Mesendoderm (in vitro differentiated cells): ENCODE measurements around the gene CMTM7.
"Not testable (repeated sequence)": the region's sequence is repeated elsewhere in the genome, so short reads cannot be mapped to it uniquely, and the experiment has no call there.

Source experiments
- DNase-seq: peaks from one replicate; pipeline ENCODE4 v3.0.0; 2013
- H2AK5ac ChIP-seq: 2 replicates; pipeline ENCODE4 v1.6.1; 2013; ENCODE audit warnings: low read length, inconsistent platforms
- H2BK120ac ChIP-seq: 2 replicates; pipeline ENCODE4 v1.6.1; 2013; ENCODE audit warnings: low read depth, mild to moderate bottlenecking, low read length, moderate library complexity, mixed read lengths
- H2BK15ac ChIP-seq: replicated peaks from 2 replicates; pipeline ENCODE4 v1.6.1; 2013; ENCODE audit warnings: low read depth, mild to moderate bottlenecking, moderate library complexity
- H2BK5ac ChIP-seq: 2 replicates; pipeline ENCODE4 v1.6.1; 2013; ENCODE audit warnings: low read length, inconsistent platforms
- H3K18ac ChIP-seq: 2 replicates; pipeline ENCODE4 v1.6.1; 2013; ENCODE audit warnings: mild to moderate bottlenecking, low read length, mixed read lengths
- H3K23ac ChIP-seq: one replicate; pipeline ENCODE4 v1.6.1; 2013; ENCODE audit warnings: low read length
- H3K27ac ChIP-seq: 2 replicates; pipeline ENCODE4 v1.5.1; 2013; ENCODE audit warnings: low read depth, mild to moderate bottlenecking, inconsistent platforms, low read length, moderate library complexity
- H3K27me3 ChIP-seq: 2 replicates; pipeline ENCODE4 v1.6.1; 2013; ENCODE audit warnings: low read length, control low read depth, mild to moderate bottlenecking, inconsistent platforms; ENCODE audit not compliant: insufficient read depth, poor library complexity
- H3K36me3 ChIP-seq: 2 replicates; pipeline ENCODE4 v1.6.1; 2013; ENCODE audit warnings: low read length, inconsistent platforms; ENCODE audit not compliant: control insufficient read depth, insufficient read depth
- H3K4ac ChIP-seq: one replicate; pipeline ENCODE4 v1.6.1; 2013; ENCODE audit warnings: low read depth, mild to moderate bottlenecking, low read length, moderate library complexity
- H3K4me1 ChIP-seq: 2 replicates; pipeline ENCODE4 v1.6.1; 2013; ENCODE audit warnings: low read depth, low read length, inconsistent platforms; ENCODE audit not compliant: control insufficient read depth
- H3K4me2 ChIP-seq: 2 replicates; pipeline ENCODE4 v1.6.1; 2013; ENCODE audit warnings: low read length
- H3K4me3 ChIP-seq: 2 replicates; pipeline ENCODE4 v1.5.1; 2013; ENCODE audit warnings: mild to moderate bottlenecking, low read length
- H3K56ac ChIP-seq: one replicate; pipeline ENCODE4 v1.6.1; 2013; ENCODE audit warnings: low read length
- H3K79me1 ChIP-seq: 2 replicates; pipeline ENCODE4 v1.6.1; 2013; ENCODE audit warnings: low read length, inconsistent platforms
- H3K79me2 ChIP-seq: 2 replicates; pipeline ENCODE4 v1.6.1; 2013; ENCODE audit warnings: mild to moderate bottlenecking, low read length; ENCODE audit not compliant: control insufficient read depth, insufficient read depth
- H3K9ac ChIP-seq: 2 replicates; pipeline ENCODE4 v1.6.1; 2013; ENCODE audit warnings: low read length, inconsistent platforms
- H4K5ac ChIP-seq: one replicate; pipeline ENCODE4 v1.6.1; 2013; ENCODE audit warnings: low read length
- H4K8ac ChIP-seq: one replicate; pipeline ENCODE4 v1.6.1; 2013; ENCODE audit warnings: low read depth, mild to moderate bottlenecking, control low read depth, low read length, moderate library complexity
- WGBS: extraction: QIAGEN DNeasy Blood & Tissue Kit; methylation state at CpG from one replicate; pipeline ENCODE4 v1.1.7; 2013; ENCODE audit warnings: low lambda C conversion rate, missing lambda C conversion rate; ENCODE audit not compliant: insufficient coverage; ENCODE audit errors: extremely low coverage; 5-methylcytosine and 5-hydroxymethylcytosine counted together

Gene CMTM7

DNA sequence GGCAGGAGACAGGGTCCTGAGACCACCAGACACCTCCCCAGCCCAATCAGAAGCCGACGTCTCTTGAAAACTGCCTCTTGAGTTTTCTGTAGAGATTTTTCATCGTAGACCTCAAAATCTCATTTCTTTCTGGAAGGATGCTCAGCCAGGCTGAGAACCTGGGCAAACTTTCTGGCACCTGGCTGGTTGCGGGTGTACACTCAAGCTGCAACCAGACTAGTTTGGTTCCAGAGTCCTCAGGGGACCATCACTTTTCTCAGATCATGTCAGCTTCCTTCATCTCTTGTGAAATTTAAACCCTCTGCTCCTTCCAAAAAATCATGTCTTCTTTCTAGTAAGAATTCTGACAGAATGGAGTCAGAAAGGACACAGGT lies 45.1 kb downstream of the CMTM7 start:
- no peak overlapping the region for H2BK5ac ChIP-seq
- H2BK15ac ChIP-seq, result no peak overlapping the region
- H3K4me2 ChIP-seq, result no peak overlapping the region
- no peak overlapping the region for H3K56ac ChIP-seq
- no peak for DNase-seq
- peaks cover 12% of the 10 kb centered on the region for H3K79me1 ChIP-seq
- no peak overlapping the region for H2BK120ac ChIP-seq
- H3K36me3 ChIP-seq, result no peaks in the 10 kb centered on the region
- H3K27ac ChIP-seq, result no peak overlapping the region
- WGBS, result no CpG with 5 or more reads among the region's 4 CpGs
- no peak overlapping the region for H4K5ac ChIP-seq
- H3K4me3 ChIP-seq, result no peak overlapping the region
- H3K79me2 ChIP-seq, result peaks cover 2% of the 10 kb centered on the region
- H3K18ac ChIP-seq, result no peak overlapping the region
- H4K8ac ChIP-seq, result no peak overlapping the region
- H3K23ac ChIP-seq, result no peak overlapping the region
- H3K9ac ChIP-seq, result no peak overlapping the region
- no peaks in the 10 kb centered on the region for H3K27me3 ChIP-seq
- no peak overlapping the region for H3K4ac ChIP-seq
- no peak overlapping the region for H2AK5ac ChIP-seq
- no peaks in the 10 kb centered on the region for H3K4me1 ChIP-seq

DNA sequence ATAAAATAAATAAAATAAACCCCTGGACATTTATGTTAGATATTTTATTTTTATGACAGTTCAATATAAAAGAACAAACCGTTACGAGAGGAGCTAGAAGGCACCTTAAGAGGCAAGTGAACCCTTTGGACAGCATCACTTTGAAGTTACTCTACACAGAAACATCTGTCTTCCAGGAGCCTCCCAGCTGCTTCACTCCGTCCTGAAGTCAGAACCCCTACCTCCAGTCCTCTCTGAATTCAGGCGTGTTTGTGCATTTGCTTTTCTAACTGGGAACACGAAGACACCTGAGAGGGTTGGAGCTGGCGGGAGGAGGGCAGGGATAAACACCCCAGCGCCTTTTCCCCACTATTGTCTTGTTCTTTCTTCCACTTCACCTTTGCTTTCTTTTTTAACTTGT lies 46.2 kb downstream of the CMTM7 start:
- Histone ChIP-seq H3K23ac (no peak overlapping the region), H3K4me3 (no peak overlapping the region), H3K27ac (no peak overlapping the region), H3K56ac (no peak overlapping the region), H2AK5ac (no peak overlapping the region), H3K79me1 (peaks cover 9% of the 10 kb centered on the region), H2BK15ac (no peak overlapping the region), H3K4me2 (no peak overlapping the region), H3K4me1 (no peaks in the 10 kb centered on the region), H2BK120ac (no peak overlapping the region), H3K27me3 (no peaks in the 10 kb centered on the region), H3K4ac (no peak overlapping the region), H3K18ac (no peak overlapping the region), H3K36me3 (no peaks in the 10 kb centered on the region), H3K79me2 (peaks cover 2% of the 10 kb centered on the region), H4K5ac (no peak overlapping the region), H2BK5ac (no peak overlapping the region), H3K9ac (no peak overlapping the region), H4K8ac (no peak overlapping the region)
- WGBS, result no CpG with 5 or more reads among the region's 7 CpGs
- no peak for DNase-seq

DNA sequence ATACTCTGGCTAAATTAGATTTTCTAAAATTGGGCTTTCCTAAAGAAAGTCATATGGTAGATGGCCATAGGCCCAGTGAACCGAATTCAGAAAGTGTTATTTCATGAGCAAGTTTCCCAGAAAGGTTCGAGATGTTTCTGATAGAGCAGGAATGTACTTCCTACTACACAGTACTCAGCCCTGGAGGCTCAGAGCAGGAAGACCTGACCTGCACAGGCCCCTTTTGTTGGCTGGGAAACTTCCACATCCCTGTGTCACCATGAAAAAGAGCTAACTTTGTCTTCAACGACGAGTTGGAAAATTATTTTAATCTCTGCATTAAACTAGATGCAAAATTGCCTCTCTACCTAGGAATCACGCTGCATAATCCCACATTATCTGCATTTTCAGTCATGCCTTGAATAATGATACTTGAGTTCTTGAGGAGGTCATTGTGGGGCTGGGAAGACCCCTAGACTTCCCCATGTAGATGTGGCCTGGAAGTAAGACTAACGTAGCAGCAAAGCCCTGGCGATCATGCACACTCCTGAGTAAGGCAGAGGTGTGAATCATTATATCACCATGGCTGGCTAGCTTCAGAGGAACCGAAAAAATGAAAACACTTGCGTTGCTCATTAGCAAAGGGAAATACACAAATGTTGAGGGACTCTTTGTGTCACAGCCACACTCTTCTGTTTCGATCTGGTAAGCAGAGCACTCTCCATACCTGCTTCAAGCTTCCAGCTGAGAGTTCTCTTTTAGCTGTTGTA lies 47.1 kb downstream of the CMTM7 start:
- DNase-seq, result no peak
- no peak overlapping the region for H2AK5ac ChIP-seq
- H2BK15ac ChIP-seq, result no peak overlapping the region
- H4K8ac ChIP-seq, result no peak overlapping the region
- H2BK120ac ChIP-seq, result no peak overlapping the region
- H3K4ac ChIP-seq, result no peak overlapping the region
- H4K5ac ChIP-seq, result no peak overlapping the region
- H3K27ac ChIP-seq, result no peak overlapping the region
- H3K27me3 ChIP-seq, result no peaks in the 10 kb centered on the region
- H3K79me1 ChIP-seq, result peaks cover 7% of the 10 kb centered on the region
- no peak overlapping the region for H3K9ac ChIP-seq
- no peak overlapping the region for H3K4me2 ChIP-seq
- no peak overlapping the region for H3K56ac ChIP-seq
- H3K36me3 ChIP-seq, result no peaks in the 10 kb centered on the region
- no peak overlapping the region for H3K18ac ChIP-seq
- H3K4me3 ChIP-seq, result no peak overlapping the region
- no peak overlapping the region for H3K23ac ChIP-seq
- WGBS, result no CpG with 5 or more reads among the region's 10 CpGs
- H2BK5ac ChIP-seq, result no peak overlapping the region
- peaks cover 2% of the 10 kb centered on the region for H3K79me2 ChIP-seq
- no peaks in the 10 kb centered on the region for H3K4me1 ChIP-seq

DNA sequence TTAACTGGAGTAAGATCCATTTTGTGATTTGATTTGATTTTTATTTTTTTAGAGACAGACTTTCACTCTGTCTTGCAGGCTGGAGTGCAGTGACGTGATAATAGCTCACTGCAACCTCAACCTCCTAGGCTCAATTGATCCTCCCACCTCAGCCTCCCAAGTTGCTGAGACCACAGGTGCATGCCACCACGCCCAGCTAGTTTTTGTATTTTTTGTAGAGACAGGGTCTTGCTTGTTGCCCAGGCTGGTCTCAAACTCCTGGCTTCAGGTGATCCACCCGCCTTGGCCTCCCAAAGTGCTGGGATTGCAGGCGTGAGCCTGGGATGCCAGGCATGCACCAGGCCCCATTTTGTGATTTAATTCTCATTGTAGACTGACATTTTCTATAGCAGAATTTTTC lies 47.8 kb downstream of the CMTM7 start:
- not testable (repeated sequence) for H2AK5ac ChIP-seq, H2BK120ac ChIP-seq, H3K27me3 ChIP-seq, H3K18ac ChIP-seq, H3K27ac ChIP-seq, H3K4me1 ChIP-seq, DNase-seq, H3K4ac ChIP-seq, H3K4me3 ChIP-seq, H3K36me3 ChIP-seq, H2BK15ac ChIP-seq, H3K9ac ChIP-seq, H3K79me2 ChIP-seq, H2BK5ac ChIP-seq, H3K23ac ChIP-seq, H3K4me2 ChIP-seq, H3K56ac ChIP-seq, H3K79me1 ChIP-seq, H4K5ac ChIP-seq, H4K8ac ChIP-seq
- no CpG with 5 or more reads among the region's 4 CpGs for WGBS

DNA sequence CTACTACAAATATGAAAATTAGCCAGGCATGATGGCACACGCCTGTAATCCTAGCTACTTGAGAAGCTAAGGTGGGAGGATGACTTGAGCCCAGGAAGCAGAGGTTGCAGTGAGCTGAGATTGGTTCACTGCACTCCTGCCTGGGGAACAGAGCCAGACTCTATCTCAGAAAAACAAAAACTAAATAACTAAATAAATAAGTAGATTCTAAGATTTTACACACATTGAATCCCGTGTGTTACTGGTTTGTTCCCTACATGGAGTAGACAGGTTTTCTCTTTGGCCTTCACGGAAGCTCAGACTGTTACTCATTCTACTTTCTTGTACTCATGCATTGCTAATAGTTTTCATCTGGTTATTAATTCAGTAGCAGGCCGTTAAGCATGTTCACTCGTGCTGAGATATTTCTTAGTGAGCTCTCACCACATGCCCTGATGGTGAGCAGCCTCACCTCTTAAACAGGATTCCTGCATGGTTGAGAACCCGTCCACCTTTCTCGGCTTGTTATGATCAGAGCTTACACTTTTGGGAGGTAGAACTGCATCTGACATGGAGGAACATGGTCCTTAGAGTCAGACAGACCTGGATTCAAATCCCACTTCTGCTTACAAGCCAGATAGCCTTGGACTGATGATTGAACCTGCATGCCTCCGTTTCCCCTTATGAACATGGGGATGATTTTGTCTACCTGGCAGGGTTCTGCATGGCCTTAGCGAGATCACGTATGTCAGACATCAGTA lies 49.1 kb downstream of the CMTM7 start:
- Histone ChIP-seq H2BK120ac (no peak overlapping the region), H3K36me3 (no peaks in the 10 kb centered on the region), H3K27ac (no peak overlapping the region), H3K9ac (no peak overlapping the region), H3K4me1 (no peaks in the 10 kb centered on the region), H2BK5ac (no peak overlapping the region), H3K79me1 (peaks cover 7% of the 10 kb centered on the region), H2AK5ac (no peak overlapping the region), H3K27me3 (no peaks in the 10 kb centered on the region), H3K4me2 (no peak overlapping the region), H3K23ac (no peak overlapping the region), H3K4ac (no peak overlapping the region), H3K56ac (no peak overlapping the region), H4K5ac (no peak overlapping the region), H3K4me3 (no peak overlapping the region), H3K18ac (no peak overlapping the region), H4K8ac (no peak overlapping the region), H2BK15ac (no peak overlapping the region), H3K79me2 (peaks cover 2% of the 10 kb centered on the region)
- no CpG with 5 or more reads among the region's 10 CpGs for WGBS
- DNase-seq, result no peak
